D341Med (cell line): ENCODE results near the gene ZBED6.
"Not testable (repeated sequence)": the region's sequence is repeated elsewhere in the genome, so short reads cannot be mapped to it uniquely, and the experiment has no call there.

Source experiments
- DNase-seq: peaks from one replicate; pipeline ENCODE4 v3.0.0; 2012; ENCODE audit warnings: low spot score

ZBED6 gene

GRCh38 chr1:203795441-203796235 is at the start of gene ZBED6, which contains the start of gene ZC3H11A:
ZBED6 (plus strand) TSS chr1:203795623; CDS start chr1:203797523, 1,900 bp downstream.
ZC3H11A (plus strand) TSS chr1:203795623; CDS start chr1:203817071, 21,448 bp downstream.
- DNase-seq, result peak; percentile 96

- no peak for DNase-seq
Observed at GRCh38 chr1:203746281-203746680, 49.1 kb upstream of the ZBED6 start.

DNA sequence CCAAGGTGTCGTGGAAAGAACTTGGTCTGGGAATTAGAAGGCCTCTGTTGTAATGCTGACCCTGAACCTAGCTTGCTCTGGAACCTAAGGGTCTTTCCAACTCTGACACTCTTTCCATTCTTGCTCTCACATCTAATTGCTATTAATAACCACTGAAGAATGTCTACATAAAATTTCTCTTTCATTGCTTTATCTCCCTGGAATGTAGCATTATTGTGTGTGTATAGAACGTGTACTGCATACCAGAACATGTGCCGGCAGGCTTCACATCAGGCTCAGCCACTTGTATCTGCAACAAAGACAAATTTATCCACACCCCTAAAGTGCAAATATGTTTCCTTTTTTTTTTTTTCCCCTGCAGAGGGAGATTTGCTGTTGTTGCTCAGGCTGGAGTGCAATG is 44.4 kb upstream of the ZBED6 start:
- no peak for DNase-seq

DNA sequence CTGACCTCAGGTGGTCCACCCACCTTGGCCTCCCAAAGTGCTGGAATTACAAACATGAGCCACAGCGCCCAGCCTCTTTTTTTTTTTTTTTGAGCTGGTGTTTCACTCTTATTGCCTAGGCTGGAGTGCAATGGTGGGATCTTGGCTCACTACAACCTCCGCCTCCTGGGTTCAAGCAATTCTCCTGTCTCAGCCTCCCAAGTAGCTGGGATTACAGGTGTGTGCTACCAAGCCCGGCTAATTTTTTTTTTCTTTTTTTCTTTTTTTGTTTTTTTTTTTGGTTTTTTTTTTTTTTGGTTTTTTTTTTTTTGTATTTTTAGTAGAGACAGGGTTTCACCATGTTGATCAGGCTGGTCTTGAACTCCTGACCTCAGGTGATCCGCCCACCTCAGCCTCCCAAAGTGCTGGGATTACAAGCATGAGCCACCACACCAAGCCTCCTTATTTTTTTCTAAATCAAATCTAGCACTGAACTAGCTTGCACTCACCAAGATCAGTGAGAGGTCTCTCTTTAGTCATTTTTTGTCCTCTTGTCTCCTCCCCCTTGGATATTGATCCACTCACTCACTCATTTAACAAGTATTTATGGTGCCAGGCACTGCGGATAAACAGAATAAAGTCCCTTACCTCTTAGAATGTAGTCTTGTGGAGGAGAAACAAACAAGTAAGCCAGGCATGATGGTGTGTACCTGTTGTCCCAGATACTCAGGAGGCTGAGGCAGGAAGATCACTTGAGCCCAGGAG is 43.6 kb upstream of the ZBED6 start:
- not testable (repeated sequence) for DNase-seq

DNA sequence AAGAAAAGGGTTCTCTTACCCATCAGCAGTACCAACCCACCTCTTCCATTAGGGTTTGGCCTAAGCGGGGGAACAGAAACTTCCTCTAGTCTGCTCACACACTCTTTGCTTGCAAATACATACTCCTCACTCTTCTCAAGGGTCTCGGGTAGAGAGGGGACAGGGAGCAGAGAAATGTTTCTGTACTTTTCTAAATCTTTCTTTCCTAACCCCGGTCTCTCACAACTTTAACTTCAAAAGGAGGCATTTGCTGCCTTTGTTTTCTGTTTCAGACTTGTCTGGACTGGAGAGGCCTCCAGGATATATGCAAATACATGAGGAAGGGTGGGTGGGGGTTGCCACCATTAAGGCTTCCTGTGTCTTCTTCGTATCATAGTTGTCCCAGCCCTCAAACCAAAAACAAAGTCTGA is 41.0 kb upstream of the ZBED6 start:
- no peak for DNase-seq

GRCh38 chr1:203756036-203756435 is 39.4 kb upstream of the ZBED6 start:
- DNase-seq, result no peak

GRCh38 chr1:203758749-203759148 is 36.7 kb upstream of the ZBED6 start:
- not testable (repeated sequence) for DNase-seq

DNA sequence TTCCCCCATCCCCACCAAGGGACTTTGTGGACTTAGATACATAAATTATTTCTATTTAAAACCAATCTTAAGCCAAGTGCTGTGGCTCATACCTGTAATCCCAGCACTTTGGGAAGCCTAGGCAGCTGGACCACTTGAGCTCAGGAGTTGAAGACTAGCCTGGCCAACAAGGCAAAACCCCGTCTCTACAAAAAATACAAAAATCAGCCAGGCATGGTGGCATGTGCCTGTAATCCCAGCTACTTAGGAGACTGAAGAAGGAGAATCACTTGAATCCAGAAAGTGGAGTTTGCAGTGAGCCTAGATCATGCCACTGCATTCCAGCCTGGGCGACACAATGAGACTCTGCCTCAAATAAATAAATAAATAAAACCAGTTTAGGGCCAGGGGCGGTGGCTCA is 34.9 kb upstream of the ZBED6 start:
- DNase-seq, result no peak

GRCh38 chr1:203761958-203762357 is 33.5 kb upstream of the ZBED6 start:
- not testable (repeated sequence) for DNase-seq

GRCh38 chr1:203763505-203763904 is 31.9 kb upstream of the ZBED6 start:
- no peak for DNase-seq

DNA sequence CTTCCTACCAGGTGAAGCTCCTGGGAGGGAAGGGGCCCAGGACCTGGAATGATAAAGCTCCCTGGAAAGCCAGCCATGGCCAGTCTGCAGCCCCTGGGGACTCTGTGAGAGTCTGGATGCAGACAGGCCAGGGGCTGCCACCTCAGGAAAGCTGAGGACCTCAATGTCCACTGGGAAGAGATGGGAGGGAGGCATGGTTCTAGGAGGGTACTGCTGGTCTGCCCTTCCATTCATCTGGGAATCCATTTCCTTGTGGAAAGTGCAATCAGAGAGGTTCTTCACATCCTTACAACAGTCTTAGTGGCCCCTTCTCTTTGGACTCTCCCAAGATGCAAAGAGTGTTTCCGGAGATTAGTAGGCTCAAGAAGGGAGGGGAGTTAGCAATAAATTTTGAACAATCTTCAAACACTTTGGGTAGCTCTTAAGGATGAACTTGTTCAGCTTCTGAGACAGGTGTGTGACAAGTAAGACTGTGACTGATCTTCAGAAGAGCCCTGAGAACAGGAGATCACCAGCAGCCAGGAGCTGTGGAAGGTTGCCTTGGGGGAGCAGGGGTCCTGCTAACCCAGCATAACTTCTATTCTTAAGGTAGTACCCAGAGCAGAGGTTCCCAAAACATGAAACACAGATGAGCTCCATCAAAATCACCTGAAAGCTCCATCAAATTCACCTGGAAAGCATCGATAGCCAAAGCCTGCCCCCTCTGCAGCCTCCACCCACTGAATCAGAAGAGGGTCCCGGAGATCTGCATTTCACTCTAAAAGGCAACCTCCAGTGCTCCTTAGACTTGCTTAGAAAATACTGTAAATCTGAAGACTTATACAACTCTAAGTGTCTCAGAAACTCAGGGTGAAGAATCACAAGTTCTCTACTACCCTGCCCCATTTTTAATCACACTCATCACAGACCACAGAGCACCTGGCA is 31.1 kb upstream of the ZBED6 start:
- no peak for DNase-seq

GRCh38 chr1:203765029-203765837 is 30.2 kb upstream of the ZBED6 start, which contains the start of gene LAX1:
LAX1 (plus strand) TSS chr1:203765183; CDS start chr1:203765566, 383 bp downstream.
- no peak for DNase-seq

DNA sequence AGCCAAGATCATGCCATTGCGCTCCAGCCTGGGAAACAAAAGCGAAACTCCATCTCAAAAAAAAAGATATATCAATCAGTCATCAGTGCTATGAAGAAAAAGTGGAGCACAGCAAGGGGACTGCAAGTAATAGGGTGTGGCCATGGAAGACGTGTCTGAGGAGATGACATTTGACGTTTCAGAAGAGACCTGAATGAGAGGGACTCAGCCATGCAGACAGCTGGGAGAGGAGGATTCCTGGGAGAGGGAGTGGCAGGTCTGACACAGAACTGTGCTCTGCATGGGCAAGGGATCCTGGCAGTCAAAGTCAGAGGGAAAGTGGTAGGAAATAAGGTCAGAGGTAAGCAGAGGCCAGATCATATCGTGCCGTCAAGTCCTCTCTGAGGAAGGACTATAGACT is 27.2 kb upstream of the ZBED6 start:
- no peak for DNase-seq

DNA sequence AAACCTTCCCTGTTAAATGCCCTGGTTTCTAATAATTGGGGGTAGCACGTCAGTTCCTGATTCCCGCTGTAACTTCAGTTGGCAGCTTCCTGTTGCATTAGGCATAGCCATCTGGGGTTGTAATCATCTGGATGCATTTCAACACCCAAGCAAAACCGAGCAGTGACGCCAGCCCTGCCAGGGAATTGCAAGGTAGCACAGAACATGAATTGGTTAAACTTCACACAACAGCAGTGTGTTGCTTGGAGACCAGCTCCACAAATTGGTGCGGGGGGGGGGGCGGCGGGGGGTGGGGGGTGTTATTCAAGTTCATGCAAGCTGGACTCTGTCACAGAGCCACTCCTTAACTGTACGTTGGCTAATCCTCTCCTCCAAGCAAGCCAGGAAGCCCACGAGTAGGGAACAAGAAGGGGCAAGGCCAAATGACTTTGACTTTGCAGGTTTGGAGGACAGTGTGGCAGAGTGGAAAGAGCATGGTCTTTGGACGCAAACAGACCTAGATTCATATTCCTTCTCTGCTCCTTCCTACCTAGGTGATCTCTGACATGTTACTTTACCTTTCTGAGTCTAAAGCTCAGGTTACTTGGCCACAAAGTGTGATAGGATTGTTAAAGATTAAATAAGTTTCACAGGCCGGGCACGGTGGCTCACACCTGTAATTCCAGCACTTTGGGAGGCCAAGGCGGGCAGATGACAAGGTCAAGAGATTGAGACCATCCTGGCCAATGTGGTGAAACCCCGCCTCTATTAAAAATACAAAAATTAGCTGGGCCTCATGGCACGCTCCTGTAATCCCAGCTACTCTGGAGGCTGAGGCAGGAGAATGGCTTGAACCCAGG is 25.7 kb upstream of the ZBED6 start:
- DNase-seq, result peak; percentile 48

- DNase-seq, result no peak
Observed at GRCh38 chr1:203771901-203772301, 23.5 kb upstream of the ZBED6 start.

- DNase-seq, result no peak
Observed at GRCh38 chr1:203772836-203773235, 22.6 kb upstream of the ZBED6 start.

DNA sequence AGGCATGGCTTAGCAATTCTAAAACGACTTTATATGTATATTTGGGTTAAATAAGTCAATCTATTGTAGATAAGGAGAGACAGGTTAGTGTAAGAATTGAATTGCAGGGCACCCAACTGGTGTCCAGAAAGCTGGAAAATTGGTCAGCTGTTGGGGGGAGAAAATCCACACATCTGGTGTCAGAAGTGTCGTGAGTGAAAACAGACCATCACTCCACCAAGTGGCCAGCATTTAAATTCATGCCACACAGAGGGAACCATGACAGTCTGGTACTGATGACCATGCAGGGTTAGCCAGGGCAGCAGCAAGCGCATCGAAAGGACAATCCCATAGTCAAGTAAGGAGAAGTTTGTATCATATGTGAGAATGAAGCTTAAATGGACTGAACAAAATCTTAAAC is 18.8 kb upstream of the ZBED6 start:
- DNase-seq, result no peak

DNA sequence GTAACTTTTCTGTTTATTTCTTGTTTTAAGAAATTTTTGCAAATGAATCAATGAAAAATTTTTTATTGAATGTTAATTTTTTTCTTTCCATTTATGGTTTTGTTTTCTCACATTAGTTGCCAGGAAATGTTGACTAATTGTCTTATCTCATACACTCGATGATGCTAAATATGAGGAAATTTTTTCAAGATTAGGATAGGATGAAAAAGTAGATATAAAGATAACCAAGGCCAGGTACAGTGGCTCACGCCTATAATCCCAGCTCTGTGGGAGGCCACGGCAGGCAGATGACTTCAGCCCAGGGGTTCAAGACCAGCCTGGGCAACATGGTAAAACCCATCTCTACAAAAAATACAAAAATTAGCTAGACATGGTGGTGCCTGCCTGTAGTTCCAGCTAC is 17.8 kb upstream of the ZBED6 start:
- no peak for DNase-seq

- DNase-seq, result no peak
Observed at GRCh38 chr1:203778146-203778545, 17.3 kb upstream of the ZBED6 start.

- DNase-seq, result no peak
Observed at GRCh38 chr1:203778789-203779188, 16.6 kb upstream of the ZBED6 start.
